ENCODE results near the gene RAF1.

Gene RAF1

DNA sequence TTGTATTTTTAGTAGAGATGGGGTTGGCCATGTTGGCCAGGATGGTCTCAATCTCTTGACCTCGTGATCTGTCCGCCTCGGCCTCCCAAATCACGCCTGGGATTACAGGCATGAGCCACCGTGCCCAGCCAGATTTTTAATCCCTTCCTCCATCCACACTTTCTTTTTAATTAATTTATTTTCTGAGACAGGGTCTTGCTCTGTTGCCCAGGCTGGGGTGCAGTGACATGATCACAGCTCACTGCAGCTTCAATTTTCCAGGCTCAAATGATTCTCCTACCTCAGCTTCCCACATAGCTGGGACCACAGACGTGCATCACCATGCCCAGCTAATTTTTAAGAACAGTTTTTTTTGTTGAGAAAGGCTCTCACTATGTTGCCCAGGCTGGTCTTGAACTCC is 43.6 kb downstream of the RAF1 start:
- TF ChIP-seq, protein P1, sequence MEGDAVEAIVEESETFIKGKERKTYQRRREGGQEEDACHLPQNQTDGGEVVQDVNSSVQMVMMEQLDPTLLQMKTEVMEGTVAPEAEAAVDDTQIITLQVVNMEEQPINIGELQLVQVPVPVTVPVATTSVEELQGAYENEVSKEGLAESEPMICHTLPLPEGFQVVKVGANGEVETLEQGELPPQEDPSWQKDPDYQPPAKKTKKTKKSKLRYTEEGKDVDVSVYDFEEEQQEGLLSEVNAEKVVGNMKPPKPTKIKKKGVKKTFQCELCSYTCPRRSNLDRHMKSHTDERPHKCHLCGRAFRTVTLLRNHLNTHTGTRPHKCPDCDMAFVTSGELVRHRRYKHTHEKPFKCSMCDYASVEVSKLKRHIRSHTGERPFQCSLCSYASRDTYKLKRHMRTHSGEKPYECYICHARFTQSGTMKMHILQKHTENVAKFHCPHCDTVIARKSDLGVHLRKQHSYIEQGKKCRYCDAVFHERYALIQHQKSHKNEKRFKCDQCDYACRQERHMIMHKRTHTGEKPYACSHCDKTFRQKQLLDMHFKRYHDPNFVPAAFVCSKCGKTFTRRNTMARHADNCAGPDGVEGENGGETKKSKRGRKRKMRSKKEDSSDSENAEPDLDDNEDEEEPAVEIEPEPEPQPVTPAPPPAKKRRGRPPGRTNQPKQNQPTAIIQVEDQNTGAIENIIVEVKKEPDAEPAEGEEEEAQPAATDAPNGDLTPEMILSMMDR (IDR thresholded peaks at IDR 0.05; ENCODE audit: insufficient read depth, low read length, poor library complexity, severe bottlenecking): no peak
- TF ChIP-seq EZH2phosphoT487 (conservative IDR thresholded peaks at IDR 0.05; ENCODE audit: low read length): no peak
- H3F3A ChIP-seq (ENCODE audit: insufficient read depth): peaks cover 3% of the 10 kb centered on the region; the same call in 1 of the 2 replicates
- peaks cover 91% of the 10 kb centered on the region for H3K79me2 ChIP-seq (ENCODE audit: insufficient read depth, low read length)
- H3K27me3 ChIP-seq (ENCODE audit: low read length): no peaks in the 10 kb centered on the region
- H3K9me2 ChIP-seq (replicated peaks; ENCODE audit: insufficient read depth, low read length): no peaks in the 10 kb centered on the region
- peaks cover 10% of the 10 kb centered on the region; the same call in 1 of the 2 replicates for H3K36me3 ChIP-seq (ENCODE audit: low read length)
- no peak overlapping the region for H3K4me3 ChIP-seq (ENCODE audit: insufficient read depth, low read length, poor library complexity, severe bottlenecking)
- H3K9ac ChIP-seq (ENCODE audit: low read length): no peak overlapping the region
- no peak overlapping the region for H3K27ac ChIP-seq (ENCODE audit: low read depth, low read length)
- H3K9me3 ChIP-seq (ENCODE audit: insufficient read depth, low read length): no peaks in the 10 kb centered on the region
- no peak overlapping the region for H2AFZ ChIP-seq (ENCODE audit: low read depth, low read length, severe bottlenecking)
- no peak overlapping the region for H3K4me2 ChIP-seq (ENCODE audit: low read depth, low read length, poor library complexity, severe bottlenecking)
- H4K20me1 ChIP-seq (ENCODE audit: low read depth, low read length): peaks cover 7% of the 10 kb centered on the region

DNA sequence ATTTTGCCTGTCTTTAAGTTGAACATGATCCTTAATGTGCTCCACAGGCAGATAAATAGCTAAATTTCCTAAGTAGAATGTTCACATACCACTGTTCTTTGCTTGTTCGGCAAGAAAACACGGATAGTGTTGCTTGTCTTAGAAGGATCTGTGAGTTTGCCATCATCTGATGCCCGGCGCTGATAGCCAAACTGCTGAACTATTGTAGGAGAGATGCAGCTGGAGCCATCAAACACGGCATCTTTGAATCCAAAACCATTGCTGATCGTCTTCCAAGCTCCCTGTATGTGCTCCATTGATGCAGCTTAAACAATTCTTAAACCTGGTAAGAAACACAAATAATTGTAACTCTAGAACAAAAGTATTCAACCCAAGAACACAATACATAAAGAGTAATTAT is 45.5 kb downstream of the RAF1 start:
- H3K4me3 ChIP-seq (ENCODE audit: insufficient read depth, low read length, poor library complexity, severe bottlenecking): no peak overlapping the region
- peaks cover 3% of the 10 kb centered on the region; the same call in 1 of the 2 replicates for H3F3A ChIP-seq (ENCODE audit: insufficient read depth)
- H3K79me2 ChIP-seq (ENCODE audit: insufficient read depth, low read length): peaks cover 93% of the 10 kb centered on the region
- H4K20me1 ChIP-seq (ENCODE audit: low read depth, low read length): peaks cover 4% of the 10 kb centered on the region
- H3K36me3 ChIP-seq (ENCODE audit: low read length): peaks cover 13% of the 10 kb centered on the region; the same call in 1 of the 2 replicates
- no peaks in the 10 kb centered on the region for H3K9me3 ChIP-seq (ENCODE audit: insufficient read depth, low read length)
- no peak overlapping the region for H3K4me2 ChIP-seq (ENCODE audit: low read depth, low read length, poor library complexity, severe bottlenecking)
- H3K27ac ChIP-seq (ENCODE audit: low read depth, low read length): no peak overlapping the region
- no peaks in the 10 kb centered on the region for H3K27me3 ChIP-seq (ENCODE audit: low read length)
- TF ChIP-seq, protein P1 (IDR thresholded peaks at IDR 0.05; ENCODE audit: insufficient read depth, low read length, poor library complexity, severe bottlenecking): no peak
- TF ChIP-seq EZH2phosphoT487 (conservative IDR thresholded peaks at IDR 0.05; ENCODE audit: low read length): no peak
- H2AFZ ChIP-seq (ENCODE audit: low read depth, low read length, severe bottlenecking): no peak overlapping the region
- no peak overlapping the region for H3K9ac ChIP-seq (ENCODE audit: low read length)
- H3K9me2 ChIP-seq (replicated peaks; ENCODE audit: insufficient read depth, low read length): no peaks in the 10 kb centered on the region

DNA sequence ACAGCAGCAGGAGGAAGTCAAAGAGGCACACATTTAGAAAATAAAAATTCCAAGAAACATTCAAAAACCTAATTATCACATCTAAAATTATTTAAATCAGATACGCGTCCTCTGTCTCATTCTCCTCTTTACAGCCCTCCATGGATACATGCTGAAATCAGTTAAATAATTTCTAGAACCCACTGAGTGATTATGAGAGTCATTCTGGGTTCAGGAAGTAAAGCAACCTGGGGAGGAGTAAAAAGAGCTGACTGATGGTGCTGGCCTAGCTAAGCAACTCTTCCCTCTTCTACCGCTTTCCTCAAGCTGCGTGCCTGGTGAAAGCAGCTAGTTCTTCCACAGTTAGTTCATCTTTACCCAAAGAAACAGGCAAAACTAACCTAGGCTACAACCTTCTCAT is 48.7 kb downstream of the RAF1 start:
- Histone ChIP-seq H3K27ac (ENCODE audit: low read depth, low read length) (no peak overlapping the region), H3K79me2 (ENCODE audit: insufficient read depth, low read length) (peaks cover 69% of the 10 kb centered on the region), H3K9me2 (replicated peaks; ENCODE audit: insufficient read depth, low read length) (no peaks in the 10 kb centered on the region), H3F3A (ENCODE audit: insufficient read depth) (no peaks in the 10 kb centered on the region), H3K4me3 (ENCODE audit: insufficient read depth, low read length, poor library complexity, severe bottlenecking) (no peak overlapping the region), H3K4me2 (ENCODE audit: low read depth, low read length, poor library complexity, severe bottlenecking) (no peak overlapping the region), H4K20me1 (ENCODE audit: low read depth, low read length) (no peaks in the 10 kb centered on the region), H3K9ac (ENCODE audit: low read length) (no peak overlapping the region), H2AFZ (ENCODE audit: low read depth, low read length, severe bottlenecking) (no peak overlapping the region), H3K36me3 (ENCODE audit: low read length) (peaks cover 18% of the 10 kb centered on the region; the same call in 1 of the 2 replicates), H3K27me3 (ENCODE audit: low read length) (no peaks in the 10 kb centered on the region), H3K9me3 (ENCODE audit: insufficient read depth, low read length) (no peaks in the 10 kb centered on the region)
- TF ChIP-seq, protein P1 (IDR thresholded peaks at IDR 0.05; ENCODE audit: insufficient read depth, low read length, poor library complexity, severe bottlenecking): no peak
- no peak for TF ChIP-seq EZH2phosphoT487 (conservative IDR thresholded peaks at IDR 0.05; ENCODE audit: low read length)

Measured in SU-DHL-6 (cell line).